ENCODE data around the gene PGM2. TPM values are rescaled to one million over a fixed set of nuclear protein-coding genes. Genes with fewer than 3 reads are reported as not detected.

Gene PGM2
- total RNA-seq, 1 experiment from 2014 or later, result 31.0 TPM

- Histone ChIP-seq H3K4me1 (ENCODE audit: insufficient read depth, low read length, poor library complexity, severe bottlenecking) (no peaks in the 10 kb centered on the region), H3K4me3 (ENCODE audit: low read depth, low read length, poor library complexity, severe bottlenecking) (no peak overlapping the region), H3K27me3 (replicated peaks; ENCODE audit: insufficient read depth, low read depth, low read length, poor library complexity) (no peaks in the 10 kb centered on the region), H3K36me3 (ENCODE audit: insufficient read depth, low read length, poor library complexity, severe bottlenecking) (no peaks in the 10 kb centered on the region), H3K9me3 (ENCODE audit: low read depth, low read length, poor library complexity, severe bottlenecking) (no peaks in the 10 kb centered on the region), H3K27ac (ENCODE audit: low read depth, low read length, poor library complexity, severe bottlenecking) (no peak overlapping the region)
- no TSS peak for BruUV-seq (replicated peaks)
- no peak for TF ChIP-seq EZH2 (IDR thresholded peaks at IDR 0.05; ENCODE audit: borderline replicate concordance, low read depth, low read length, poor library complexity, severe bottlenecking)
- CTCF ChIA-PET, result no interaction called here
- intact Hi-C loops (cut with micrococcal nuclease; ENCODE audit: unreplicated experiment), result loop anchor here (10.0 kb wide), 1 partner anchor 170 kb away; no protein-coding TSS in a partner anchor
- POLR2A ChIA-PET (ENCODE audit: low non-redundant PET), result no interaction called here
- no peak for DNase-seq (ENCODE audit: low spot score)
These were observed 21.4 kb upstream of the PGM2 start for GRCh38 chr4:37805091-37805490.

- TF ChIP-seq CTCF (conservative IDR thresholded peaks at IDR 0.05; ENCODE audit: low read depth, low read length) (no peak), EZH2 (IDR thresholded peaks at IDR 0.05; ENCODE audit: borderline replicate concordance, low read depth, low read length, poor library complexity, severe bottlenecking) (no peak)
- BruUV-seq (replicated peaks), result no TSS peak
- POLR2A ChIA-PET (ENCODE audit: low non-redundant PET), result no interaction called here
- no peaks in the 10 kb centered on the region for H3K36me3 ChIP-seq (ENCODE audit: insufficient read depth, low read length, poor library complexity, severe bottlenecking)
- H3K27ac ChIP-seq (ENCODE audit: low read depth, low read length, poor library complexity, severe bottlenecking), result no peak overlapping the region
- no peaks in the 10 kb centered on the region for H3K9me3 ChIP-seq (ENCODE audit: low read depth, low read length, poor library complexity, severe bottlenecking)
- CTCF ChIA-PET, result no interaction called here
- DNase-seq (ENCODE audit: low spot score), result no peak
- H3K4me3 ChIP-seq (ENCODE audit: low read depth, low read length, poor library complexity, severe bottlenecking), result no peak overlapping the region
- H3K27me3 ChIP-seq (replicated peaks; ENCODE audit: insufficient read depth, low read depth, low read length, poor library complexity), result no peaks in the 10 kb centered on the region
- no peaks in the 10 kb centered on the region for H3K4me1 ChIP-seq (ENCODE audit: insufficient read depth, low read length, poor library complexity, severe bottlenecking)
- intact Hi-C loops (cut with micrococcal nuclease; ENCODE audit: unreplicated experiment), result no loop called here
These were observed 13.8 kb upstream of the PGM2 start for GRCh38 chr4:37812713-37813112.

GRCh38 chr4:37815591-37815990 lies 10.9 kb upstream of the PGM2 start:
- H3K27ac ChIP-seq (ENCODE audit: low read depth, low read length, poor library complexity, severe bottlenecking), result no peak overlapping the region
- no peaks in the 10 kb centered on the region for H3K27me3 ChIP-seq (replicated peaks; ENCODE audit: insufficient read depth, low read depth, low read length, poor library complexity)
- intact Hi-C loops (cut with micrococcal nuclease; ENCODE audit: unreplicated experiment), result no loop called here
- TF ChIP-seq EZH2 (IDR thresholded peaks at IDR 0.05; ENCODE audit: borderline replicate concordance, low read depth, low read length, poor library complexity, severe bottlenecking) (no peak), CTCF (conservative IDR thresholded peaks at IDR 0.05; ENCODE audit: low read depth, low read length) (no peak)
- no peak overlapping the region for H3K4me3 ChIP-seq (ENCODE audit: low read depth, low read length, poor library complexity, severe bottlenecking)
- no peaks in the 10 kb centered on the region for H3K36me3 ChIP-seq (ENCODE audit: insufficient read depth, low read length, poor library complexity, severe bottlenecking)
- ChIA-PET POLR2A (ENCODE audit: low non-redundant PET) (no interaction called here), CTCF (no interaction called here)
- H3K9me3 ChIP-seq (ENCODE audit: low read depth, low read length, poor library complexity, severe bottlenecking), result no peaks in the 10 kb centered on the region
- no peak for DNase-seq (ENCODE audit: low spot score)
- BruUV-seq (replicated peaks), result no TSS peak
- no peaks in the 10 kb centered on the region for H3K4me1 ChIP-seq (ENCODE audit: insufficient read depth, low read length, poor library complexity, severe bottlenecking)

GRCh38 chr4:37816006-37816405 lies 10.5 kb upstream of the PGM2 start:
- no TSS peak for BruUV-seq (replicated peaks)
- DNase-seq (ENCODE audit: low spot score), result no peak

More at GRCh38 chr4:37816006-37816405, 10.5 kb upstream of the PGM2 start:
- no peaks in the 10 kb centered on the region for H3K36me3 ChIP-seq (ENCODE audit: insufficient read depth, low read length, poor library complexity, severe bottlenecking)
- H3K27ac ChIP-seq (ENCODE audit: low read depth, low read length, poor library complexity, severe bottlenecking), result no peak overlapping the region
- H3K4me1 ChIP-seq (ENCODE audit: insufficient read depth, low read length, poor library complexity, severe bottlenecking), result no peaks in the 10 kb centered on the region
- TF ChIP-seq EZH2 (IDR thresholded peaks at IDR 0.05; ENCODE audit: borderline replicate concordance, low read depth, low read length, poor library complexity, severe bottlenecking) (no peak), CTCF (conservative IDR thresholded peaks at IDR 0.05; ENCODE audit: low read depth, low read length) (no peak)
- POLR2A ChIA-PET (ENCODE audit: low non-redundant PET), result no interaction called here
- no peak overlapping the region for H3K4me3 ChIP-seq (ENCODE audit: low read depth, low read length, poor library complexity, severe bottlenecking)
- H3K9me3 ChIP-seq (ENCODE audit: low read depth, low read length, poor library complexity, severe bottlenecking), result no peaks in the 10 kb centered on the region
- CTCF ChIA-PET, result no interaction called here
- intact Hi-C loops (cut with micrococcal nuclease; ENCODE audit: unreplicated experiment), result no loop called here
- H3K27me3 ChIP-seq (replicated peaks; ENCODE audit: insufficient read depth, low read depth, low read length, poor library complexity), result no peaks in the 10 kb centered on the region

Measured in A673 (cell line).